MM.1S (cell line): ENCODE data around the gene ALPK3.

Experiments used
- DNase-seq: peaks from one replicate; pipeline ENCODE4 v3.0.0-alpha.2; 2015
- H2AFZ ChIP-seq: fragments of 300-600 bp; sonication (generic); 2 replicates; pipeline ENCODE4 v1.6.0; 2016; ENCODE audit warnings: antibody characterized with exemption, low read length
- H3F3A ChIP-seq: fragments of 300-600 bp; sonication (generic); 2 replicates; pipeline ENCODE4 v1.6.1; 2016; ENCODE audit warnings: mild to moderate bottlenecking, antibody characterized with exemption, low read length, moderate library complexity, mixed read lengths; ENCODE audit not compliant: insufficient read depth
- H3K27ac ChIP-seq: fragments of 300-600 bp; sonication (generic); 2 replicates; pipeline ENCODE4 v1.5.1; 2016; ENCODE audit warnings: mild to moderate bottlenecking, low read length
- H3K27me3 ChIP-seq: fragments of 300-600 bp; sonication (generic); replicated peaks from 2 replicates; pipeline ENCODE4 v1.6.0; 2016; ENCODE audit warnings: low read length; ENCODE audit not compliant: insufficient read depth
- H3K36me3 ChIP-seq: fragments of 300-600 bp; sonication (generic); replicated peaks from 2 replicates; pipeline ENCODE4 v1.6.1; 2016; ENCODE audit warnings: mild to moderate bottlenecking, low read length, mixed read lengths; ENCODE audit not compliant: insufficient read depth
- H3K4me1 ChIP-seq: fragments of 300-600 bp; sonication (generic); 2 replicates; pipeline ENCODE4 v1.6.1; 2016; ENCODE audit warnings: low read length, mixed read lengths
- H3K4me2 ChIP-seq: fragments of 300-600 bp; sonication (generic); 2 replicates; pipeline ENCODE4 v1.6.0; 2016; ENCODE audit warnings: low read depth, low read length
- H3K4me3 ChIP-seq: fragments of 300-600 bp; sonication (generic); 2 replicates; pipeline ENCODE4 v1.5.1; 2016; ENCODE audit warnings: low read length, mixed read lengths
- H3K79me2 ChIP-seq: fragments of 300-600 bp; sonication (generic); 2 replicates; pipeline ENCODE4 v1.6.1; 2016; ENCODE audit warnings: mixed run types, low read length, mixed read lengths
- H3K9ac ChIP-seq: fragments of 300-600 bp; sonication (generic); 2 replicates; pipeline ENCODE4 v1.6.1; 2016; ENCODE audit warnings: low read length, mixed read lengths
- H3K9me2 ChIP-seq: fragments of 300-600 bp; sonication (generic); replicated peaks from 2 replicates; pipeline ENCODE4 v1.6.1; 2016; ENCODE audit warnings: mild to moderate bottlenecking, low read length, mixed read lengths; ENCODE audit not compliant: insufficient read depth
- H3K9me3 ChIP-seq: fragments of 300-600 bp; sonication (generic); replicated peaks from 2 replicates; pipeline ENCODE4 v1.6.1; 2016; ENCODE audit warnings: mild to moderate bottlenecking, low read length, mixed read lengths; ENCODE audit not compliant: insufficient read depth
- H4K20me1 ChIP-seq: fragments of 300-600 bp; sonication (generic); 2 replicates; pipeline ENCODE4 v1.6.1; 2016; ENCODE audit warnings: mild to moderate bottlenecking, low read length, moderate library complexity, mixed read lengths; ENCODE audit not compliant: insufficient read depth
- CTCF ChIP-seq: fragments of 300-600 bp; sonication (generic); IDR thresholded peaks from 2 replicates; pipeline ENCODE4 v1.5.1; 2016; ENCODE audit warnings: antibody characterized with exemption, low read length, mixed read lengths
- EZH2 ChIP-seq: fragments of 300-600 bp; sonication (generic); optimal IDR thresholded peaks from 2 replicates; pipeline ENCODE3; 2017; ENCODE audit warnings: low read depth, mild to moderate bottlenecking, antibody characterized with exemption, low read length, mixed read lengths
- EZH2phosphoT487 ChIP-seq: fragments of 300-600 bp; sonication (generic); IDR thresholded peaks from 2 replicates; pipeline ENCODE4 v1.6.1; 2018; ENCODE audit warnings: antibody characterized with exemption, low read length

ALPK3 gene

GRCh38 chr15:84834969-84835368, 17.8 kb downstream of the ALPK3 start:
- Histone ChIP-seq H3K4me3 (no peak overlapping the region), H3K9me3 (no peaks in the 10 kb centered on the region), H3K4me2 (no peak overlapping the region), H3K4me1 (no peaks in the 10 kb centered on the region), H3K9ac (no peak overlapping the region), H2AFZ (no peak overlapping the region), H3F3A (no peaks in the 10 kb centered on the region), H3K79me2 (no peaks in the 10 kb centered on the region), H4K20me1 (no peaks in the 10 kb centered on the region), H3K9me2 (no peaks in the 10 kb centered on the region), H3K27me3 (no peaks in the 10 kb centered on the region), H3K36me3 (no peaks in the 10 kb centered on the region), H3K27ac (no peak overlapping the region)
- DNase-seq = no peak
- TF ChIP-seq EZH2 (no peak), CTCF (no peak), EZH2phosphoT487 (no peak)

DNA sequence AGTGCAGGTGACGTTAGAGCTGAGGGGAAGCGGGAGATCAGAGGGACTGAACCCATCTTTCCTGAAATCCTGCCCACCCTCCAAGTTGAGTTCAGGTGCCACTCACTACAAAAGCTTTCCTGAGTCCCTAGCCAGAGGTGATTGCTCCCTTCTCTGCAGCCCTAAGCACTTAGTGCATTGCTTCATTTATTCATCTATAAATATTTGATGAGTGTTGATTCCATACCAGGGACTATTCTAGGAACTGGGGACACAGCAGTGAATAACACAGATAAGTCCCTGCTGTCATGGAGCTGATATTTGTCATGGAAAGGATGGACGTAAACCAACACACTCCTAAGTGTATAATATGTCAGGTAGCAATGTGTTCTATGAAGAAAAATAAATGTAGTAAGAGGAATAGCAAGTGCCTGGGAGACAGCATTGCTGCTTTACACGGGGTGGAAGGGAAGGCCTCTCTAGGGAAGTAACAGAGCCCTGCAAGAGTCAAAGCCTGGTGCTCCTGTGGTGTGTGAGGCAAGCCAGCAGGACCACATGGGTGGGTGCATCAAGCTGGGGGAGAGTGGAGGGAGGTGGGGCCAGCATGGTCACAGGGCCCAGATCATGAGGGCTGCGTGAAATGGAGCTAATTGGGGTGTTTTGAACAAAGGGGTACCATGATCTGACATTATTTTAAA, 18.6 kb downstream of the ALPK3 start:
- Histone ChIP-seq H3K36me3 (no peaks in the 10 kb centered on the region), H3K27ac (no peak overlapping the region), H3K9me3 (no peaks in the 10 kb centered on the region), H3K4me1 (peaks cover 2% of the 10 kb centered on the region), H3K4me2 (no peak overlapping the region), H3F3A (no peaks in the 10 kb centered on the region), H3K9ac (no peak overlapping the region), H2AFZ (no peak overlapping the region), H3K9me2 (no peaks in the 10 kb centered on the region), H3K79me2 (no peaks in the 10 kb centered on the region), H3K4me3 (no peak overlapping the region), H4K20me1 (no peaks in the 10 kb centered on the region), H3K27me3 (no peaks in the 10 kb centered on the region)
- DNase-seq = no peak
- TF ChIP-seq CTCF (no peak), EZH2phosphoT487 (no peak), EZH2 (no peak)

DNA sequence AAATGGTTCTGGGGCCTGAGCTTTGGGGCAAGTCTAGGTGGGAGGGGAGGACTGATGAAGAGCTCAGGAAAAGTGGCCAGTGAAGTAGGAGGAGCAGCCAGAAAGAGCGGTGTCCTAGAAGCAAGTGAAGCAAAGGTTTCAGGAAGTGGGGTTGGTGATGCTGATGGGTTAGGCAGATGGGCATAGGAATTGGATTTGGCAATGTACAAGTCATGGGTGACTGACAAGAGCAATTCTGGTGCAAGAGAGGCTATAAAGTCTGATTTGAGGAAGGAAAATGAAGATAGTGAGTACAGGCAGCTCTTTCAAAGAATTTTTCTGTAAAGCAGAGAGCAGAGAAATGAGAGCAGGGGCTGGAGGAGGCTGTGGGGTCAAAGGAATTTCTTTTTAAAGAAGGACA, 19.7 kb downstream of the ALPK3 start:
- Histone ChIP-seq H3K36me3 (no peaks in the 10 kb centered on the region), H2AFZ (no peak overlapping the region), H3K4me1 (peaks cover 6% of the 10 kb centered on the region), H3K27ac (no peak overlapping the region), H3F3A (no peaks in the 10 kb centered on the region), H3K9me2 (no peaks in the 10 kb centered on the region), H3K27me3 (no peaks in the 10 kb centered on the region), H4K20me1 (no peaks in the 10 kb centered on the region), H3K4me2 (no peak overlapping the region), H3K9me3 (no peaks in the 10 kb centered on the region), H3K79me2 (no peaks in the 10 kb centered on the region), H3K4me3 (no peak overlapping the region), H3K9ac (no peak overlapping the region)
- TF ChIP-seq CTCF = no peak
- DNase-seq = no peak
